Stomach (tissue), 4 donors: ENCODE data around the gene OBSCN.

Source experiments
- EP300 ChIP-seq: sonication (generic); formaldehyde crosslinking; IDR thresholded peaks from one replicate; pipeline ENCODE4 v1.6.1; 2017; ENCODE audit warnings: antibody characterized with exemption
- POLR2A ChIP-seq, 4 donors: fragments of 450-650 bp; IDR thresholded peaks; one replicate each; pipeline ENCODE4 v1.6.1; 2016; ENCODE audit warnings: antibody characterized with exemption in 4 of 4, control low read depth in 2 of 4, mild to moderate bottlenecking in 1 of 4, moderate library complexity in 1 of 4
- POLR2AphosphoS5 ChIP-seq, 3 donors: sonication (generic); formaldehyde crosslinking; IDR thresholded peaks; one replicate each; pipeline ENCODE4 v1.6.1; 2016; ENCODE audit warnings: antibody characterized with exemption in 3 of 3
- TF ChIP-seq, protein P1 (sequence below), 7 experiments: fragments of 450-650 bp in 4 of 7; fragments of 200-600 bp in 3 of 7; sonication (generic) in 3 of 7; IDR thresholded peaks; one replicate each; pipeline ENCODE4 v1.5.1; 2016 to 2019; ENCODE audit warnings: antibody characterized with exemption in 7 of 7, control low read depth in 2 of 7, mild to moderate bottlenecking in 1 of 7

DNA sequence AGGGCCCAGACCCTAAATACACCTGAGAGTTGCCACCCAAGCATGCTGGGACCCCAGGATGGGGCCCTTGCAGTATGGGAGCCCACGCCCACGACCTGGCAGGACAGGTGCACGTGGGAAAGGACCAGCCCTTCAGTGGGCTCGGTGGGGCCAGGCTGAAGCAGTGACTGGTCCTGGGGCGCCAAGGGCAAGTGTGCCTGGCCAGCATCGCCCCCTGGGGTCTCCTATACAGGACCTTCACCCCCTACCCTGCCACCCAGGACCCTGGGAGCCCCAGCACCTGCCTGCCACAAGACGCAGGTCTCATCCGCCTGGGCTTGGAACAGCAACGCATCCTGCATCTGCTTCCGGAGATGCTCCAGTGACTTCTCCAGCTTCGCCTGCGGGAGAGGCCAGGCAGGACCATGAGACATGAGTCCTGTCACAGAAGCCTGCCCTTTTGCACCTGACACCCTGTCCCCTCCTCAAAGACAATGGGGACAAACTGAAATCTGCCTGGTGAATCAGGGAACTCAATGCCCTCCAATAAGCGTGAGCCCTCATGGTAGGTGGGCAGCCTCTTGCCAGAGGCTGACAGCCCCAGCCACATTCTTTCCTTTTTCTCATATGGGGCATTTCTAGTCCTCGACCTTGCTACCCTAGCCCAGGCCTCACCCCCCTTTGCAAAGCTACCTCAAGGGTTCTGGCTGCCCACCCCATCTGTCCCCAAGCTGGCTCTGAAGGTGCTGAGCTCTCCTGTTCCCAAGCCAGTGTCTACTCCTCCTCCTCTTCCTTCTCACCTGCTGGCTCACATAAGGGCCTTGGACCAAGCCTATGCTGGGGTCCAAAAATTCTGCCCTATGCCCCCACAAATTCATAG lies 194.2 kb downstream of the OBSCN start:
- TF ChIP-seq, protein P1, sequence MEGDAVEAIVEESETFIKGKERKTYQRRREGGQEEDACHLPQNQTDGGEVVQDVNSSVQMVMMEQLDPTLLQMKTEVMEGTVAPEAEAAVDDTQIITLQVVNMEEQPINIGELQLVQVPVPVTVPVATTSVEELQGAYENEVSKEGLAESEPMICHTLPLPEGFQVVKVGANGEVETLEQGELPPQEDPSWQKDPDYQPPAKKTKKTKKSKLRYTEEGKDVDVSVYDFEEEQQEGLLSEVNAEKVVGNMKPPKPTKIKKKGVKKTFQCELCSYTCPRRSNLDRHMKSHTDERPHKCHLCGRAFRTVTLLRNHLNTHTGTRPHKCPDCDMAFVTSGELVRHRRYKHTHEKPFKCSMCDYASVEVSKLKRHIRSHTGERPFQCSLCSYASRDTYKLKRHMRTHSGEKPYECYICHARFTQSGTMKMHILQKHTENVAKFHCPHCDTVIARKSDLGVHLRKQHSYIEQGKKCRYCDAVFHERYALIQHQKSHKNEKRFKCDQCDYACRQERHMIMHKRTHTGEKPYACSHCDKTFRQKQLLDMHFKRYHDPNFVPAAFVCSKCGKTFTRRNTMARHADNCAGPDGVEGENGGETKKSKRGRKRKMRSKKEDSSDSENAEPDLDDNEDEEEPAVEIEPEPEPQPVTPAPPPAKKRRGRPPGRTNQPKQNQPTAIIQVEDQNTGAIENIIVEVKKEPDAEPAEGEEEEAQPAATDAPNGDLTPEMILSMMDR (IDR thresholded peaks at IDR 0.05) = no peak
- TF ChIP-seq POLR2A (IDR thresholded peaks at IDR 0.05) (no peak), POLR2AphosphoS5 (IDR thresholded peaks at IDR 0.05) (no peak), EP300 (no peak)
